IMR-90 (cell line): ENCODE measurements around the gene IL17REL. TPM values are rescaled to one million over a fixed set of nuclear protein-coding genes. Genes with fewer than 3 reads are reported as not detected.

Experiments used
- ATAC-seq: fragments of 200-7000 bp; cut with Tn5 transposase; 2 replicates; pipeline ENCODE4 v1.9.1; 2020; ENCODE audit warnings: low read depth, mild to moderate bottlenecking, moderate library complexity
- BruUV-seq: library from RNA; stranded (reverse); fragments of 400-500 nt; replicated peaks from 2 replicates; lab custom pipeline; 2021; lab: Mats Ljungman, UMichigan
- CTCF ChIA-PET: fragments of 300-600 bp; formaldehyde crosslinking; extraction: SDS; loops from one replicate; lab custom pipeline; 2021; ENCODE audit warnings: antibody characterized with exemption; lab: Yijun Ruan, JAX
- POLR2A ChIA-PET: fragments of 300-600 bp; sonication (Branson Sonifier 250); formaldehyde crosslinking; loops from one replicate; lab custom pipeline; 2022; ENCODE audit warnings: antibody characterized with exemption; ENCODE audit not compliant: unreplicated experiment; lab: Charles Lee
- DNase-seq: peaks from one replicate; pipeline ENCODE4 v3.0.0; 2013
- H2AFZ ChIP-seq: replicated peaks from 2 replicates; pipeline ENCODE3; 2013; ENCODE audit warnings: low read length, mild to moderate bottlenecking; ENCODE audit not compliant: poor library complexity
- H2AK5ac ChIP-seq: 2 replicates; pipeline ENCODE4 v1.6.1; 2013; ENCODE audit warnings: low read depth, low read length, inconsistent platforms
- H2AK9ac ChIP-seq: replicated peaks from 2 replicates; pipeline ENCODE3; 2013; ENCODE audit warnings: mild to moderate bottlenecking, low read depth, low read length, moderate library complexity; ENCODE audit not compliant: poor library complexity
- H2BK120ac ChIP-seq: 2 replicates; pipeline ENCODE4 v1.6.1; 2013; ENCODE audit warnings: low read depth, low read length, inconsistent platforms
- H2BK15ac ChIP-seq: 3 replicates; pipeline ENCODE4 v1.6.1; 2013; ENCODE audit warnings: low read depth, low read length, inconsistent platforms
- H2BK20ac ChIP-seq: 2 replicates; pipeline ENCODE4 v1.6.1; 2013; ENCODE audit warnings: low read depth, mild to moderate bottlenecking, inconsistent platforms, low read length, moderate library complexity
- H2BK5ac ChIP-seq: 2 replicates; pipeline ENCODE4 v1.6.1; 2013; ENCODE audit warnings: mild to moderate bottlenecking, low read depth, low read length, inconsistent platforms; ENCODE audit not compliant: poor library complexity, severe bottlenecking
- H3K14ac ChIP-seq: replicated peaks from 2 replicates; pipeline ENCODE4 v1.6.1; 2013; ENCODE audit warnings: low read depth, low read length, inconsistent platforms
- H3K18ac ChIP-seq: 2 replicates; pipeline ENCODE4 v1.6.1; 2013; ENCODE audit warnings: low read depth, low read length, control low read depth
- H3K23ac ChIP-seq: 2 replicates; pipeline ENCODE4 v1.6.1; 2013; ENCODE audit warnings: low read depth, low read length, inconsistent platforms
- H3K27ac ChIP-seq: 2 replicates; pipeline ENCODE4 v1.5.1; 2013; ENCODE audit warnings: mild to moderate bottlenecking, control low read depth, low read length; ENCODE audit not compliant: insufficient read depth
- H3K27me3 ChIP-seq: 2 replicates; pipeline ENCODE4 v1.6.1; 2013; ENCODE audit warnings: low read length; ENCODE audit not compliant: control insufficient read depth, insufficient read depth
- H3K36me3 ChIP-seq: 2 replicates; pipeline ENCODE4 v1.6.1; 2013; ENCODE audit warnings: low read length, mixed read lengths; ENCODE audit not compliant: control insufficient read depth, insufficient read depth
- H3K4ac ChIP-seq: 2 replicates; pipeline ENCODE4 v1.6.1; 2013; ENCODE audit warnings: low read depth, low read length, inconsistent platforms
- H3K4me1 ChIP-seq: 2 replicates; pipeline ENCODE4 v1.6.1; 2013; ENCODE audit warnings: low read length, mixed read lengths; ENCODE audit not compliant: control insufficient read depth, insufficient read depth
- H3K4me2 ChIP-seq: 2 replicates; pipeline ENCODE4 v1.6.1; 2013; ENCODE audit warnings: low read depth, mild to moderate bottlenecking, control low read depth, low read length, moderate library complexity
- H3K4me3 ChIP-seq: 2 replicates; pipeline ENCODE4 v1.5.1; 2013; ENCODE audit warnings: low read depth, mild to moderate bottlenecking, control low read depth, low read length, moderate library complexity; ENCODE audit not compliant: insufficient read depth
- H3K56ac ChIP-seq: 2 replicates; pipeline ENCODE4 v1.6.1; 2013; ENCODE audit warnings: low read length, inconsistent platforms; ENCODE audit not compliant: insufficient read depth; ENCODE audit errors: extremely low read depth
- H3K79me1 ChIP-seq, 2 experiments: 2 replicates each; pipeline ENCODE4 v1.6.1; 2013; ENCODE audit warnings: low read length in 2 of 2, inconsistent platforms in 1 of 2, low read depth in 1 of 2
- H3K9ac ChIP-seq: 2 replicates; pipeline ENCODE4 v1.6.1; 2013; ENCODE audit warnings: low read depth, low read length, control low read depth
- H3K9me1 ChIP-seq: 2 replicates; pipeline ENCODE4 v1.6.1; 2013; ENCODE audit warnings: low read length, inconsistent platforms; ENCODE audit not compliant: insufficient read depth
- H3K9me3 ChIP-seq: 2 replicates; pipeline ENCODE4 v1.6.1; 2013; ENCODE audit warnings: low read length; ENCODE audit not compliant: control insufficient read depth, insufficient read depth
- H4K20me1 ChIP-seq: 2 replicates; pipeline ENCODE4 v1.6.1; 2013; ENCODE audit warnings: low read length, inconsistent platforms; ENCODE audit not compliant: insufficient read depth
- H4K5ac ChIP-seq: 2 replicates; pipeline ENCODE4 v1.6.1; 2013; ENCODE audit warnings: mild to moderate bottlenecking, low read depth, low read length, control low read depth
- H4K8ac ChIP-seq, 2 experiments: 2 replicates each; pipeline ENCODE4 v1.6.1; 2013; ENCODE audit warnings: low read depth in 2 of 2, low read length in 2 of 2, control low read depth in 1 of 2, inconsistent platforms in 1 of 2
- H4K91ac ChIP-seq: 2 replicates; pipeline ENCODE4 v1.6.1; 2013; ENCODE audit warnings: low read depth, low read length, inconsistent platforms; ENCODE audit not compliant: insufficient read depth
- MAZ ChIP-seq: IDR thresholded peaks from 2 replicates; pipeline ENCODE4 v1.6.1; 2012; ENCODE audit warnings: low read depth, mild to moderate bottlenecking, low read length, improper control_type of control experiment, moderate library complexity, borderline replicate concordance
- POLR2A ChIP-seq: IDR thresholded peaks from 2 replicates; pipeline ENCODE4 v1.6.1; 2012; ENCODE audit warnings: mild to moderate bottlenecking, low read depth, low read length
- RAD21 ChIP-seq: IDR thresholded peaks from 2 replicates; pipeline ENCODE4 v1.6.1; 2012; ENCODE audit warnings: low read length, improper control_type of control experiment
- RCOR1 ChIP-seq: IDR thresholded peaks from 2 replicates; pipeline ENCODE4 v1.6.1; 2012; ENCODE audit warnings: mild to moderate bottlenecking, low read length, improper control_type of control experiment; ENCODE audit not compliant: insufficient replicate concordance
- SMC3 ChIP-seq: fragments of 150-350 bp; IDR thresholded peaks from 2 replicates; pipeline ENCODE4 v1.6.1; 2016; ENCODE audit warnings: low read depth, mild to moderate bottlenecking, antibody characterized with exemption, low read length, moderate library complexity
- WGBS, 2 experiments: methylation state at CpG; one replicate each; pipeline versions ENCODE4 v1.1.5 to v1.1.7; 2013; ENCODE audit warnings: missing lambda C conversion rate in 2 of 2; ENCODE audit not compliant: insufficient read length in 1 of 2; ENCODE audit errors: extremely low coverage in 2 of 2; 5-methylcytosine and 5-hydroxymethylcytosine counted together
- dilution Hi-C: fragments of 300-500 bp; cut with HindIII; formaldehyde crosslinking; loops from one replicate; pipeline ENCODE4 v1.14.3; 2018; ENCODE audit warnings: low sequenced_read_pairs; ENCODE audit not compliant: unreplicated experiment
- in situ Hi-C: fragments of 300-500 bp; cut with MboI; formaldehyde crosslinking; loops from 3 replicates; pipeline ENCODE4 v1.14.3; 2019; ENCODE audit warnings: low sequenced_read_pairs, inconsistent platforms, mixed read lengths
- intact Hi-C: fragments of 100-400 bp; cut with micrococcal nuclease; formaldehyde crosslinking; loops from 2 replicates; pipeline ENCODE4 v1.10.0; 2022
- polyA plus RNA-seq, 3 experiments: library from polyadenylated mRNA; depleted of rRNA; stranded (reverse); fragments of >200 nt; gene quantifications; 2 replicates each; pipeline ENCODE4 v1.2.3, GENCODE V29; 2012; ENCODE audit warnings: low replicate concordance in 1 of 3
- total RNA-seq: library from RNA; depleted of rRNA; stranded (reverse); fragments of >200 nt; gene quantifications from 2 replicates; pipeline ENCODE4 v1.2.3, GENCODE V29; 2012
- TF ChIP-seq, protein P1 (sequence below): conservative IDR thresholded peaks from 2 replicates; pipeline ENCODE4 v1.5.1; 2012; ENCODE audit warnings: mild to moderate bottlenecking, low read depth, low read length, improper control_type of control experiment

IL17REL gene
- total and polyA plus RNA-seq, 2 of the 4 experiments (the other 2 are of a cell fraction) = not detected

DNA sequence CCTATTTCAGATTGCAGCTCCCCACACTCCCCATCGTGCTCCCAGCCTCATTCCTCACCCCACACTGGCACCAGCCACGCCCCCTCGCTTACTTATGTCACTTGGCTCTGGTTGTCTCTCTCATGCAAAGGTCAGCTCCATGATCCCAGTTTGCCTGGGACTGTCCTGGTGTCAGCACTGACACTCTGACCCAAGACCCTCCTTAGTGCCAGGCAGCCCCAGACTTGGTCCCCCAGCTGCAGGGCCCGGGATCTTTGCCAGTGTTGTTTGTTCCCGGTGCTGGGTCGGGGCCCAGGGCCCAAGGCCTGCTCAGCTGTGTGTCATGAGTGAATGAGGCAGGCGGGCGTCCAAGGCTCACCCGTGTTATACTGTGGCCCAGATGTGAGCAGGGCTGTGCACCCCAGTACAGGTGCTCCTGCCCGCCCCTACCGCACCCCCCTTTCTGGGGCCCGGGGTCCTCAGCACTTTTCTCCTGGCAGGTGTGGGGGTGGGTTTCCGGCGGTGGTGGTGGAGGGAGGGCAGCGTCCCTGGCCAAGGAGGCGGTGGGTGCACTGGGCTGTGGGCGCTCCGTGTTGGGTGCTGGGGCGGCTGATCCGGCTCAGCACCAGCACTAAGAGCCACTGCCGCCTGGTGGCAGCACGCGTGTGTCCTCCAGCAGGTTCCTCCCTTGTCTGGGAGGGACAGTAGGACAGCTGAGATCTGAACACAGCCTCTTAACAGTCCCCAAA is 19.5 kb downstream of the IL17REL start:
- Histone ChIP-seq H3K23ac (no peak overlapping the region), H4K20me1 (no peaks in the 10 kb centered on the region), H3K14ac (no peak overlapping the region), H3K9me3 (peaks cover 14% of the 10 kb centered on the region), H3K9me1 (no peaks in the 10 kb centered on the region), H3K18ac (no peak overlapping the region), H3K4ac (no peak overlapping the region), H4K8ac (no peak overlapping the region), H2AK9ac (no peak overlapping the region), H3K79me1 (no peaks in the 10 kb centered on the region), H2BK5ac (no peak overlapping the region), H3K4me3 (no peak overlapping the region), H3K4me2 (no peak overlapping the region), H4K5ac (no peak overlapping the region), H3K56ac (no peak overlapping the region), H3K27me3 (no peaks in the 10 kb centered on the region), H4K91ac (no peak overlapping the region), H2BK15ac (no peak overlapping the region), H3K9ac (no peak overlapping the region), H3K36me3 (no peaks in the 10 kb centered on the region), H2AK5ac (no peak overlapping the region), H2BK120ac (no peak overlapping the region), H2AFZ (peak overlapping the region; percentile 79), H3K27ac (no peak overlapping the region), H2BK20ac (no peak overlapping the region), H3K4me1 (no peaks in the 10 kb centered on the region)
- peak; percentile 97 for ATAC-seq
- peak; percentile 64 for TF ChIP-seq SMC3
- TF ChIP-seq, protein P1, sequence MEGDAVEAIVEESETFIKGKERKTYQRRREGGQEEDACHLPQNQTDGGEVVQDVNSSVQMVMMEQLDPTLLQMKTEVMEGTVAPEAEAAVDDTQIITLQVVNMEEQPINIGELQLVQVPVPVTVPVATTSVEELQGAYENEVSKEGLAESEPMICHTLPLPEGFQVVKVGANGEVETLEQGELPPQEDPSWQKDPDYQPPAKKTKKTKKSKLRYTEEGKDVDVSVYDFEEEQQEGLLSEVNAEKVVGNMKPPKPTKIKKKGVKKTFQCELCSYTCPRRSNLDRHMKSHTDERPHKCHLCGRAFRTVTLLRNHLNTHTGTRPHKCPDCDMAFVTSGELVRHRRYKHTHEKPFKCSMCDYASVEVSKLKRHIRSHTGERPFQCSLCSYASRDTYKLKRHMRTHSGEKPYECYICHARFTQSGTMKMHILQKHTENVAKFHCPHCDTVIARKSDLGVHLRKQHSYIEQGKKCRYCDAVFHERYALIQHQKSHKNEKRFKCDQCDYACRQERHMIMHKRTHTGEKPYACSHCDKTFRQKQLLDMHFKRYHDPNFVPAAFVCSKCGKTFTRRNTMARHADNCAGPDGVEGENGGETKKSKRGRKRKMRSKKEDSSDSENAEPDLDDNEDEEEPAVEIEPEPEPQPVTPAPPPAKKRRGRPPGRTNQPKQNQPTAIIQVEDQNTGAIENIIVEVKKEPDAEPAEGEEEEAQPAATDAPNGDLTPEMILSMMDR = peak; percentile 69
- peak; percentile 69 for TF ChIP-seq RAD21
- peak; percentile 57; the same call in 1 of the 2 replicates for TF ChIP-seq MAZ
- no peak for TF ChIP-seq POLR2A
- TF ChIP-seq RCOR1 = no peak
- dilution Hi-C loops (no loop called here), intact Hi-C loops (no loop called here), in situ Hi-C loops (no loop called here)
- ChIA-PET POLR2A (no interaction called here), CTCF (interaction anchor here (1.1 to 1.3 kb wide), 2 partner anchors 12 to 62 kb away, joined by 3 to 4 read pairs; no protein-coding TSS in a partner anchor)
- WGBS, 2 experiments = 42% methylated on average over 6 of the region's 23 CpGs; no CpG with 5 or more reads in 1 of the 2 experiments
- no TSS peak for BruUV-seq
- DNase-seq = peak; percentile 43
